GM04503 (cell line): ENCODE results near the gene SLCO2B1.
A peak's percentile ranks its signal among the peaks of the same experiment; 100 is the strongest.
"Not testable (repeated sequence)": the region's sequence is repeated elsewhere in the genome, so short reads cannot be mapped to it uniquely, and the experiment has no call there.

Experiments
- DNase-seq: peaks from one replicate; pipeline ENCODE4 v3.0.0-alpha.2; 2012; ENCODE audit warnings: low read depth

SLCO2B1 gene, protein sequence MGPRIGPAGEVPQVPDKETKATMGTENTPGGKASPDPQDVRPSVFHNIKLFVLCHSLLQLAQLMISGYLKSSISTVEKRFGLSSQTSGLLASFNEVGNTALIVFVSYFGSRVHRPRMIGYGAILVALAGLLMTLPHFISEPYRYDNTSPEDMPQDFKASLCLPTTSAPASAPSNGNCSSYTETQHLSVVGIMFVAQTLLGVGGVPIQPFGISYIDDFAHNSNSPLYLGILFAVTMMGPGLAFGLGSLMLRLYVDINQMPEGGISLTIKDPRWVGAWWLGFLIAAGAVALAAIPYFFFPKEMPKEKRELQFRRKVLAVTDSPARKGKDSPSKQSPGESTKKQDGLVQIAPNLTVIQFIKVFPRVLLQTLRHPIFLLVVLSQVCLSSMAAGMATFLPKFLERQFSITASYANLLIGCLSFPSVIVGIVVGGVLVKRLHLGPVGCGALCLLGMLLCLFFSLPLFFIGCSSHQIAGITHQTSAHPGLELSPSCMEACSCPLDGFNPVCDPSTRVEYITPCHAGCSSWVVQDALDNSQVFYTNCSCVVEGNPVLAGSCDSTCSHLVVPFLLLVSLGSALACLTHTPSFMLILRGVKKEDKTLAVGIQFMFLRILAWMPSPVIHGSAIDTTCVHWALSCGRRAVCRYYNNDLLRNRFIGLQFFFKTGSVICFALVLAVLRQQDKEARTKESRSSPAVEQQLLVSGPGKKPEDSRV

DNA sequence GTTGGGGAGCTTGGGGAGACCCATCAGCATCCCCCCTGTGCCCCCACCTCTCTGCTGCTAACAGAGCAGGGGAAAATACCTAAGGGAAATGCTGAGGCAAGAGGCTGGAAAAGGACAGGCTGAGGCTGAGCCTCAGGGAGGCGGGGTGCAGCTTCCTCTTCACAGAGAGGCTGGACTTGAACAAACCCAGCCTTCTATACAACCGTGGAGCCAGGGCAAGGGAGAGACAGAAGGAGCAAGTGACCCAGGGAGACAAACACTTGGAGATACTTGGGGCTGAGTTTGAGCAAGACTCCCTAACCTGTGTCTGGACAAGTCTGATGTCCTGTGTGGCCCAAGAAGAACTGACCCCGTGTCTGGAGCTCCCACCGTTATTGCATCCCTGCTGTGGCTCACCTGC is at the start of gene SLCO2B1:
SLCO2B1 (plus strand) TSS at position 229 of the 400 bp plus-strand sequence. CDS start 275 bp downstream, outside the sequence.
- DNase-seq: no peak

DNA sequence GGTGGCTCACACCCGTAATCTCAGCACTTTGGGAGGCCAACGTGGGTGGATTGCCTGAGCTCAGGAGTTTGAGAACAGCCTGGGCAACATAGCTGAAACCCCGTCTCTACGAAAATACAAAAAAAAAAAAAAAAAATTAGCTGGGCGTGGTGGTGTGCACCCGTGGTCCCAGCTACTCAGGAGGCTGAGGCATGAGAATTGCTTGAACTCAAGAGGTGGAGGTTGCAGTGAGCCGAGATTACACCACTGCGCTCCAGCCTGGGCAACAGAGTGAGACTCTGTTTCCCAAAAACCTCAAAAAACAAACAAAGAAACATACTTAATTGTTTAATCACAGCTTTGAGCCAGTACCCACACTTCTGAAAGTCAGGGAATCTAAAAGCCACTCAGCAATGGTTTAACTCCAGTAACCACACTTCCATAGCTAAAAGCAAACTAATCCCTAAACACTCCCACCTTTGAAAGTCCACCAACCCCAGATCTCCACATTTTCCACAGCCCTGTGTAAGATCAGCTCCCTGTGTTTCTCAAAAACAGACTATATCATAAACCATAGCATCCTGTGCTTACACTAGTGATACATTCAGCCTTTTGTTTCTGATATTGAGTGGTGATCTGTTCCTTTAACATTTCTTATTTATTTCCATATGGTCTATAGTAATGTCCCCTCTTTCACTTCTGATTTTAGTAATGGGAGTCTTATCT is 49.3 kb upstream of the SLCO2B1 start:
- DNase-seq: no peak

DNA sequence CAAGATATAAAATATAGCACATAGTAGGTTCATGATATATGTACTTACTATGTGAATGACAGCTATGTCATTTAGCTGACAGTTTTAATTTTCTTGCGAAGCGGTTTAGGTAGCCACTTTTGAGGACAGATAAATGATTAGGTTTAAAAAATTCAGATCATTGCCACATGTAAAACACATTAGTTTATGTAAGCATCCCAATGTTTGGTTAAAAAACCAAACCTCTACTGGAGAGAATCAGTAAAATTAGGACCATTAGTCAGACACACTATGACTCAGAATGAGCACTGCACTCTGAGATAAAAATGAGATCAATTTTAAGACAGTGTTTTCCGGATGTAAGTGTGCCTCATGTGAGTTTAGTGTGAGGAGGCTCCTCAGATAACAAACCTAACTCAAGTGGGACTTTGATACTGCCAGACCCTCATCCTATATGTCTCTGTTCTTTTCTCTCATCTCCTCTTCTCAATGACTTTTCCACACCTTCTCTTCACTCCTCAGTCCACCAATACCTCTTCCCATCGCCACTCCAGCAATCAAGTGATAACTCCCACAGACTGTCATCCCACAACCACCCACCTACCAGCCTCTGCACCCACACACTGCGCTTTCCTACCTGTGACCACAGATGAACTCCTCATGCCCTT is 47.4 kb upstream of the SLCO2B1 start:
- DNase-seq: peak; percentile 47

DNA sequence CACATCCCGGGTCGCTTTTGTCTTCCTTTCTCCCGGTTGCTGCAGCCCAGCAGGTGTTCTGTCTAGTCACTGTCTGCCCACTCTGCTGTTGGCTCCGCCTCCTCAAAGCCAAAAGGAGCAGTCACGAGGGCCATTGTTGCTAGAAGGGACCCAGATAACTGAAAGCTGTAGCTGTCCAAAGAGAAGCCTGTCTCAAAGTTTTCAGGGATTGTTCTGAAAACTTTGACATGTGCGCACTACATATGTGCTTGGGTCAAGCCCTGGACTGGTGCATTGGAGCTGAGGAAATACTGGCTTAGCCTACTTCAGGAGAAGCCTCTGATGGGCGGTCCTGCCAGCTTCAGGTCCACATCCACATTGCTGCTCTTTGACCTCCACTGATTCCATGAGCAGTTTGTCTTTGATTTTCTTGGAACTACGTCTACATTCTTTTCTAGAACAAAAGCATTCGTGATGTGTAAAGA is 45.4 kb upstream of the SLCO2B1 start:
- DNase-seq: no peak

DNA sequence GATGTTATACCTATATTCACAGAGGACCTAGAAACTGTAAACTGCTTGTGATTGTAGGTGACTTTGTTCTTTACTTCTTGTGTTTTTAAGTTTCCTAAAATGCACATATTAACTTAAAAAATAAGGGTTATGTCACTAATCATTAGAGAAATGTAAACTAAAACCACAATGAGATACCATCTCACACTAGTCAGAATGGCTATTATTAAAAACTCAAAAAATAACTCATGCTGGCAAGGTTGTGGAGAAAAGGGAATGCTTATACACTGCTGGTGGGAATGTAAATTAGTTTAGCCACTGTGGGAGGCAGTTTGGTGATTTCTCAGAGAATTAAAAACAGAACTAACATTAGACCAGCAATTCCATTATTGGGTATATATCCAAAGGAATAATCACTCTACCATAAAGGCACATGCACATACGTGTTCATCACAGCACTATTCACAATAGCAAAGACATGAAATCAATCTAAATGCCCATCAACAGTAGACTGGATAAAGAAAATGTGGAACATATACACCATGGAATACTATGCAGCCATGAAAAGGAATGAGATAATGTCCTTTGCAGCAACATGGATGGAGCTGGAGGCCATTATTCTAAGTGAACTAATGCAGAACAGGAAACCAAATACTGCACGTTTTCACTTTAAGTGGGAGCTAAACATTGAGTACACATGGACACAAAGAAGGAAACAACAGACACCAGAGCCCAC is 44.8 kb upstream of the SLCO2B1 start:
- not testable (repeated sequence) for DNase-seq

DNA sequence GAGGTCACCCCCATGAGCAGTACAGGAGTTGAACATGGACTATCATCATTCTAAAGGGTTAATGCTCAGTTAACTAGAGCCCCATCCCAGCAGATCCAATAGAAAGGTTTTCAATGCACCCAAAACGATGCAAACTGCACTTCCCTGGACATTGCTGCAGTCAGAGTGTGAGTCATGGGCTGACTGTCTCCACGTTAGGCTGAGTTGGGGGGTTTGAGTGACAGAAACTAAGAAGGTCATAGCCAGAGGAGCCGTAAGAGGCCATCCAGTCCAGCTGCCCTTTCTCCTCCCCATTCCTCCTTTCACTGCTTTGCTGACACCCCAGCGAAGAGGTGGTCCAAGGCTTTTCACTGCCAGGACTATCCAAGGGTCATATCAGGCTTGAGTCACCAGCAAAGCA is 43.7 kb upstream of the SLCO2B1 start:
- no peak for DNase-seq

DNA sequence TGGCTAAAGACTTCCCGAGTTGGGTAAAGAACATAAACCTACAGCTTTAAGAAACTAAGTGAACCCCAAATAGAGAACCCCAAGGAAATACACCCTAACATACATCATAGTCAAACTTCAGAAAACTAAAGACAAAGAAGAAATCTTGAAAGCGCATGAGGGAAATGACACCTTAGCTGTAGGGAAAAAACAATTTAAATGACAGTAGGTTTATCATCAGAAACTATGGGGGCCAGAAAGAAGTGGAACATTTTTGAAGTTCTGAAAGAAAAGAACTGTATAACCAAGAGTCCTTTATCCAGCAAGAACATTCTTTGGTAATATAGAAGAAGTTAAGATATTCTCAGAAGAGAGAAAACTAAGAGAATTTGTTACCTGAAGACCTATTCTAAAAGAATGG is 38.7 kb upstream of the SLCO2B1 start:
- no peak for DNase-seq

DNA sequence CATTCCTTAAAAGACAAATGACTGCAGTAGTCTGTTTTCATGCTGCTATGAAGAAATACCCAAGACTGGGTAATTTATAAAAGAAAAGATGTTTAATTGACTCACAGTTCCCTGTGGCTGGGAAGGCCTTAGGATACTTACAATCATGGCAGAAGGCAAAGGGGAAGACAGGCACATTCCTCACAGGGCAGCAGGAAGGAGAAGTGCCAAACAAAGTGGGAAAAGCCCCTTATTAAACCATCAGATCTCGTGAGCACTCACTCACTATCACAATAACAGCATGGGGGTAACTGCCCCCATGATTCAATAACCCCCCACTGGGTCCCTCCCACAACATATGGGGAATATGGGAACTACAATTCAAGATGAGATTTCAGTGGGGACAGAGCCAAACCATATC is 37.9 kb upstream of the SLCO2B1 start:
- no peak for DNase-seq

DNA sequence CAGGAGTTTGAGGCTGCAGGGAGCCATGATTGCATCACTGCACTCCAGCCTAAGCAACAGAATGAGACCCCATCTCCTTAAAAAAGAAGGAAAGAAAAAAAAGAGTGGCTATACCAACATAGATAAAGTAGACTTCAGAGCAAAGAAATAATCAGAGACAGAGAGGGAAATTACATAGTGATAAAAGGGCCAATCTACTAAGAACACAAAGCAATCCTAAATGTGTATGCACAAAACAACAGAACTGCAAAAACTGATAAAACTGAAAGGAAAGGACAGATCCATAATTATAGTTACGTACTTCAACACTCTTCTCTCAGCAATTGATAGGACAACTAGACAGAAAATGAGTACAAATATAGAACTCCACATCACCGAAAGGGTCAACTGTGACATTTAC is 36.4 kb upstream of the SLCO2B1 start:
- DNase-seq: no peak

DNA sequence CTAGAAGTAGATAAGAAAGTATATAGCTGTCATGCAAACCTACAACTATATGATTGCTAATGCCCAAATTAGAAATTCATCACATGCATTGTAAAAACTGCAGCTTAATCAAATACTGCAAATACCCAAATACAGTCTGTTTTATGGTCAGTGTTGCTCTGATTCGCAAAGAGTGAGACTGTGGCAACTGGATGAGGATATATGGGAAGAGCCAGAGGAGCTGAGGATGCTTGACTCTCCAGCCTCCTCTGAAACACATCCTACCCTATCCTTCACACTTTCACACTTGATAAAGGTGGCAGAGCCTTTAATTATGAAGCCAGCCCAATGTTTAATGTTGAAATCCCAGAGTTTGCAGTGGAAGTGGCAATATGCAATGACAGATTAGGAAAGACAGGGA is 32.3 kb upstream of the SLCO2B1 start:
- DNase-seq: no peak

DNA sequence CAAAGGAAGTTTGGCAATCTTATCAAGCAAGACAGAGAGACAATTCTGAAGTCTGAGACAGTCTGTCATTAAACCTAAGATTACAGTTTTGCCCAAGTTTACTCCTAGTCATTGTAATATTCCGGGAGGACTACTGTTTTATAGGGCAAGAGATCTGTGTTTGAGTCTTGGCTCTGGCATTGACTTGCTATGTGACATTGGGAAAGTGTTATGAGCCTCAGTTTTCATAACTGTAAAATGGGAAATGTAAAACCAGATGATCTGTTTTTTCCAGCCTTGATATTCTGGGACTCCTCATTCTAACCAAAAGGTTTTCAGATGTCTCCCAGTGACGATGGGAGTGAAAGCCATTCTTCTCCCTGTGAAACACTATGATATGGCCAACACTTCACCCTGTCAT is 24.3 kb upstream of the SLCO2B1 start:
- DNase-seq: no peak

DNA sequence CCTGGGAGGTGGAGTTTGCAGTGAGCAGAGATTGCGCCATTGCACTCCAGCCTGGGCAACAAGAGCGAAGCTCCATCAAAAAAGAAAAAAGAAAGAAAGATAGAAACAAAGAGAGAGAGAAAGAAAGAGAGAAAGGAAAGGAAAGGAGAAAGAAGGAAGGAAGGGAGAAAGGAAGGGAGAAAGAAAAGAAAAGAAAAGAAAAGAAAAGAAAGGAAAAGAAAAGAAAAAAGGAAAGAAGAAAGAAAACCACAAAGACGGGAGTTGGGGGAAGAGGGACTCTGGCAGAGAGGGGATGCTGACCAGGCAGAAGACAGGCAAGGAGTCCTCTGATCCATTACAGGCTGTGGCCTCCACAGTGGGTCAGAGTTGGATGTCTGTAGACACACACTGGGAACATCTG is 18.8 kb upstream of the SLCO2B1 start:
- no peak for DNase-seq

DNA sequence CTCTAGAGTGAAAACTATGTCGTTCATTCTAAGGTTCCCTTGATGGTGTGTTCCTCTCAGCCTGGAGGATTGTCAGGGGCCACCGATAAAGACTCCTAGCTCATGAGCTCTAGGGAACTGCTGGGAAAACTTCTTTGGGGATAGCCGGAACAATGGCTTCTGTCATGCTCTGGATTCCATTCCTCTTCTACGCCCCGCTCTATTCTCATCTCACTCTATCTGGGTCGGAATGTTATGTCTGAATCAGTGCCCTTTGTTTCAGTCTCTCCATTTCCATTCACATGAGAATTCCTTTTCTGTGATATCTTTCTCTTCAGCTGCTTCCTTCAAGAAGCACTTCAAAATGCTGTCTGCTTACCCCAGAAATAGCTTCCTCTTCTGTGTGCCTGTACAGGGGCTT is 16.9 kb upstream of the SLCO2B1 start:
- DNase-seq: no peak

DNA sequence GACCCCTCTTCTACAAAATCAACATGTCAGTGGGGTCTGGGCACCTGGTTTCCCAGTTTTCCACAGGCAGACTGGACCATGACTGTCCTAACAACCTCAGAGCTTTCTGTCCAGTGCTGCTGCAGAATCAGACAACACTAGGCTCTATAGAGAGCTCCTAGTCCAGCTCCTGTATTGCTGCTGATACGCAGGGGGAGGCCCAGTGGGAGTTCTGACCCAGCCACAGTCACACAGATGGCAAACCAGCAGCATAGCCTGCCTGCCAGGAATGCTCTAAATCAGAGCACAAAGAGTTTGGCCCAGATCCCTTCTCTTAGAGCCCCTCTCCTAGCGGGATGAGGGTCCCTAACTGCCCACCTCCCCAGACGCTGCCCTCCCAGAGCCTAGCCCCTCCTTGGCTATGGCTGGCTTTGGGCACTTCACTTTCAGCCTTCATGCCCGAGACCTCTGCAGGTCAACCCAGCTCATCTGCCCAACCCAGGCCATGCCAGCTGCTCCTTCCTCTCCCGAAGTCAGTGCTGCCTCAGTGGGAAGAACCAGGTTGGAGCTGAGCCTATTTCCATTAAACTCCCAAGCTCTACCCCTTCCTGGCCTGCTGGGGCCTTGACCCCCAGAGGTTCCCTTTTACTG is 15.8 kb upstream of the SLCO2B1 start:
- DNase-seq: no peak

DNA sequence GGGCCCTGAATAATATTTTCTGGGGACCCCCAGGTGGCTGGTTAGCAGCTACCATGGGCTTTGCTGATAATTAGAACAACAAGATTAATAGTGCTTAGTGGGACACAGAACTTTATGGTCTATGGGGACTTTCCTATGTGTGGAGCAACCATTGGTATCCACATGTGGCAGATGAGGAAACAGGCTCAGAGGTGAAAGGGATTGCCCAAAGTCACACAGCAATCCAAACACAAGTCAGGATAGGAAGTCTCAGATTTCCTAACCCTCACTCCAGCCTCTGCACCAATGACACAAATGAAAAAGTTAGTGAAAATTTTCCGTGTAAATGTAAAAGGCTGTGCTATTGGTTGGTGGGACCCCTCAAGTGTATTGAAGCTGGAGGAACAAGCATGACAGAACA is 15.3 kb upstream of the SLCO2B1 start:
- no peak for DNase-seq

DNA sequence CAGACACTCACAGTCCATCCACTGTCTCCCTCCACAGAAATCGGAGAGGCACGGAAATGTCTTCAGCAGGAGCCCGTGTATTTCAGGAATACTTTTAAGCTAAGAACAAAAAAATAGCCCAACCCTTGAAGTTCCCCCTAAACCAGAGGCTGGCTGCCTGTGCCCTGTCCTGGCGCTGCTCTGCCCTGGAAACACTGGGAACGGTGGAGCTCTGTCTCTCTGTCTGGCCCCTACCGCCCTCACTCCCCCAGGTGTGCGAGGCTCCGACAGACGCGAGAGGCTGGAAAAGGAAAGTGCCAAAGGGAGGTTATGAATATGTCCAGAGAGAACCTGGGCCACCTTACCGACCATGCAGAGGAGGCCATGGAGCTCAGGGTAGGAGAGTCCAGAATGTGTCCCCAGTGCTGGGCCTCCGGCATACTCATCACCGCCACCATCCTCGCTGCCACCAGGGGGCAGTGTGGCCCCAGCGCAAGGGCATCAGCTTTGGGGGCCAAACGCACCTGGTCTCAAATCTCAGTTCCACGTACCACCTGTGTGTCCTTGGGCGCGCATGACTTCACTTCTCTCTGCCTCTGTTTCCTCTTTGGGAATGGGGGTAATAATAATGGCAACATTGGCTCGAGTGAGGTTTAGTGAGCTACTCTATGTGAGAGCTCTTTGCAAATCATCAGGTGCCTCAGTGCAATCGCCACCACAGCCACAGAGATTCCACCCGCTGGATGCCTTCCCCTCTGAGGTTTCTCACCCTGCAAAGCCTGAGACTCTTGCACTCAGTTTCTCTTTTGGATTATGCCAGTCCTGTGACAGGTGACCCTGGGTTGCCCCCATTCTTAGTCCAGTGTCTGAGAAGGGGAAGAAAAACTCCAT is 10.4 kb upstream of the SLCO2B1 start:
- no peak for DNase-seq

DNA sequence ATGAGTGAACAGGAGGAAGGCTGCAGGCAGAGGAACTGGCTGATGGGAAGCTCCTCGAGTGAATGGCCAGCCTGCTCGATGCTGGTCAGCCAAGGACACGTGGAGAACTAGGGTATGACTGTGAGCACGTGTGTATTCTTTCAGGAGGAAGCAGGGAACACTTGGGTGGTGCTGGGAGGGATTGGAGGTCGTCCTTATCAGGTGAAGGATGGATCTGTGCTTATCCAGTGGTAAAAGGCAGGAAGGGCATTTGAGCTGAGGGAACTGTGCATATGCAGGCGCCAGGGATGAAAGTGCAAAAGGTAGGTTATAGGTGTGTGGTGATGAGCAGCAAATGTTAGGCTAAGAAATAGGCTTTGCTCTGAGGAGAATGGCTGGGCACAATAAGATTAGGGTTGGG is 9.7 kb upstream of the SLCO2B1 start:
- no peak for DNase-seq

DNA sequence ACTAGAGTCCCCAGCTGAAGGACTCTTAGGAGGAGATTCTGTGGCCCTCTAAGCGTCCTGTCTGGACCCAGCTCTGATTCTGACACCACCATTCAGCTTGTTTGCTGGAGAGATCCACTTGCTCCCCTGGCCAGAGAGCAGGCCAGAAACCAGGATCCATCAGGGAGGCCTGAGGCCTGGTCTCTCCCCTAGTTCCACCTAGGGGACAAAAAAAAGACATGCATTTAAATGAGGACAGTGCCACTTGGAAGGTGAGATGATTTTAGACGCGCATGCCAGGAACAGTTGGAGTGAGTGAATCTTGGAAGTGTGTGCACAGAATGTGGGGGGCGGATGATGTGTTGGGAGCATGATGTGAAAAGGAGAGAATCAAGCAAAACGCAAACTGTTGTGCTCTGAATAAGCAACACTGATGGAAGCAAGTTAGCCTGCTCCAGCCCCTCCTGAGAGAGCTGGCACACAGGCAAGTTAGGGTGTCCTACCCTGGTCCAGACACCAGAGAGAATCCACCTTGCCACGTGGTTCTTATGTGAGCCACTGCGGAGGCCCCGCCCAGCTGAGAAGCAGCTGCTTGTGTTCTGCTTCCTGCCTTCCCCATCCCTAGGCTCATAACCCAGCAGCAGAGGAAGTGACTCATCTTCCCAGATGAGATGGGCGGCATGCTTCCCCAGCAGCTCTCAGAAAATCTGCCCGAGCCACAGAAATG is 8.0 kb upstream of the SLCO2B1 start:
- DNase-seq: peak; percentile 79

DNA sequence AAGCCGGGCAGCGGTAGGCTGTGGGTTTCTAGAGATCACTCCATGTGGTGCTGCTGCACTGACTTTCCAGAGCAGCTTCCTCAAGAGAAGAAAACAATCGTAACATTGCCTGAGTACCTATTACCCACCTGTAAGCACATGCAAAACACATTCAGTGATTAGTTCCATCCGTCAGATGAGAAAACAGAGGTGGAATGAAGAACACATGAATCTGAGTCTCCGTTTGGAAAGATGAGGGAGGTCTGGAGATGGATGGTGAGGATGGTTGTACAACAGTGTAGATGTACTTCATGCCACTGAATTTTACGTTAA is 7.5 kb upstream of the SLCO2B1 start:
- no peak for DNase-seq

DNA sequence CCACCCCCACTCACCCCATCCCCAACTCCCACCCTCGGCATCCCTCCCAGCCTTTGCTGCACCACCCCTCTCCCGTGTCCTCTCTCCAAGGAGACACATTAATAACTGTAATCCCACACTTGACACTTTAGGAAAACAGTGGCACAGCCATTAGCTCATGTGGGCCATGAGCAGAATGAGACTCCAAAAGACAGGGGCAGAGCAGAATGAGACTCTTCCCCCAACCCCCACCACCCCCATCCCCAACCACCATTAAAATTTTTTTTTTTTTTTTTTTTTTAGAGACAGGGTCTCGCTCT is 6.2 kb upstream of the SLCO2B1 start:
- no peak for DNase-seq
